SK-N-MC (cell line): ENCODE measurements around the gene SEPSECS.
A peak's percentile ranks its signal among the peaks of the same experiment; 100 is the strongest.

ENCODE experiments used
- DNase-seq: peaks from one replicate; pipeline ENCODE4 v3.0.0-alpha.2; 2011; ENCODE audit warnings: low read depth, low spot score
- H3K27ac ChIP-seq: fragments of 200-600 bp; sonication (generic); 2 replicates; pipeline ENCODE4 v1.5.1; 2016; ENCODE audit warnings: mixed run types
- H3K36me3 ChIP-seq: fragments of 200-600 bp; sonication (generic); 2 replicates; pipeline ENCODE4 v1.6.1; 2017; ENCODE audit warnings: antibody characterized with exemption, low read length, mixed read lengths; ENCODE audit not compliant: insufficient read depth
- H3K4me3 ChIP-seq: fragments of 200-600 bp; sonication (generic); 2 replicates; pipeline ENCODE4 v1.5.1; 2016
- H3K9ac ChIP-seq: fragments of 200-600 bp; sonication (generic); 2 replicates; pipeline ENCODE4 v1.8.0; 2017; ENCODE audit warnings: mixed run types, mixed read lengths; ENCODE audit not compliant: insufficient read length
- H3K9me3 ChIP-seq: fragments of 200-600 bp; sonication (generic); 2 replicates; pipeline ENCODE4 v1.6.1; 2017; ENCODE audit warnings: low read depth, mild to moderate bottlenecking, antibody characterized with exemption, low read length, moderate library complexity, mixed read lengths
- EZH2 ChIP-seq: fragments of 200-600 bp; sonication (generic); IDR thresholded peaks from one replicate; pipeline ENCODE4 v1.6.1; 2017; ENCODE audit warnings: antibody characterized with exemption
- FOXP2 ChIP-seq: optimal IDR thresholded peaks from 2 replicates; pipeline ENCODE3; 2011; ENCODE audit warnings: mild to moderate bottlenecking, moderate library complexity; ENCODE audit not compliant: insufficient read depth; ENCODE audit errors: extremely low read length, control extremely low read depth
- POLR2AphosphoS5 ChIP-seq: IDR thresholded peaks from 2 replicates; pipeline ENCODE4 v1.6.1; 2012; ENCODE audit warnings: mild to moderate bottlenecking, low read depth, low read length, borderline replicate concordance

SEPSECS gene

GRCh38 chr4:25100710-25101109 is 59.5 kb downstream of the SEPSECS start:
- Histone ChIP-seq H3K27ac (no peak overlapping the region), H3K9ac (no peak overlapping the region), H3K36me3 (no peaks in the 10 kb centered on the region), H3K4me3 (no peak overlapping the region), H3K9me3 (no peaks in the 10 kb centered on the region)
- no peak for DNase-seq
- TF ChIP-seq EZH2 (no peak), FOXP2 (no peak), POLR2AphosphoS5 (no peak)

GRCh38 chr4:25100021-25100555 is 60.2 kb downstream of the SEPSECS start:
- no peak overlapping the region for H3K9ac ChIP-seq
- no peaks in the 10 kb centered on the region for H3K36me3 ChIP-seq
- H3K9me3 ChIP-seq = no peaks in the 10 kb centered on the region
- no peak overlapping the region for H3K4me3 ChIP-seq
- TF ChIP-seq POLR2AphosphoS5 (no peak), EZH2 (no peak), FOXP2 (no peak)
- no peak overlapping the region for H3K27ac ChIP-seq
- no peak for DNase-seq

GRCh38 chr4:25098964-25099891 is 61.0 kb downstream of the SEPSECS start:
- Histone ChIP-seq H3K9ac (no peak overlapping the region), H3K4me3 (no peak overlapping the region), H3K36me3 (no peaks in the 10 kb centered on the region), H3K27ac (no peak overlapping the region), H3K9me3 (no peaks in the 10 kb centered on the region)
- DNase-seq = no peak
- TF ChIP-seq EZH2 (no peak), POLR2AphosphoS5 (no peak), FOXP2 (no peak)

DNA sequence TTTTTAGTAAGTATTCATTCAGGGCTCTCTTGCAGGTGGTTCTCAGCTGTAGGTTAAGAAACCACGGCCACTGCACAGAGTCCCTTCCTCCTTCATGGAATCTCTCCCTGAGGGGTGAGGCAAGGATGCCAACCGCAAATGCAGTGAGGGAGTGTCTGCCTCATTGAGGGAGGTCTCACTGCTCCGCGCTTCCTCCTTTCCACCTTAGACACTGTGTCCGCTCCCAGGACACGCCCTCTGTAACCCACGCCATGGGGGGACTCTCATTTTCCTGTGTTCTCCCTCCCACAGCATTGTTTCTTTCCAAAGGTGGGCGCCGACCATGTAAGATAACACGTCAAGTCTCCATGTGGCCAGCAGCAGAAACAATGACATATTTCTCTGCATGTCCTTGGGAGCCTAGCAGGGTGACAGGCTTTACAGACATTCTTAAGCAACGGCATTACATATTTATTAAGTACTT is 63.2 kb downstream of the SEPSECS start:
- no peaks in the 10 kb centered on the region for H3K36me3 ChIP-seq
- H3K9ac ChIP-seq = no peak overlapping the region
- H3K9me3 ChIP-seq = no peaks in the 10 kb centered on the region
- TF ChIP-seq EZH2 (no peak), FOXP2 (no peak), POLR2AphosphoS5 (no peak)
- H3K27ac ChIP-seq = no peak overlapping the region
- no peak overlapping the region for H3K4me3 ChIP-seq
- DNase-seq = no peak

DNA sequence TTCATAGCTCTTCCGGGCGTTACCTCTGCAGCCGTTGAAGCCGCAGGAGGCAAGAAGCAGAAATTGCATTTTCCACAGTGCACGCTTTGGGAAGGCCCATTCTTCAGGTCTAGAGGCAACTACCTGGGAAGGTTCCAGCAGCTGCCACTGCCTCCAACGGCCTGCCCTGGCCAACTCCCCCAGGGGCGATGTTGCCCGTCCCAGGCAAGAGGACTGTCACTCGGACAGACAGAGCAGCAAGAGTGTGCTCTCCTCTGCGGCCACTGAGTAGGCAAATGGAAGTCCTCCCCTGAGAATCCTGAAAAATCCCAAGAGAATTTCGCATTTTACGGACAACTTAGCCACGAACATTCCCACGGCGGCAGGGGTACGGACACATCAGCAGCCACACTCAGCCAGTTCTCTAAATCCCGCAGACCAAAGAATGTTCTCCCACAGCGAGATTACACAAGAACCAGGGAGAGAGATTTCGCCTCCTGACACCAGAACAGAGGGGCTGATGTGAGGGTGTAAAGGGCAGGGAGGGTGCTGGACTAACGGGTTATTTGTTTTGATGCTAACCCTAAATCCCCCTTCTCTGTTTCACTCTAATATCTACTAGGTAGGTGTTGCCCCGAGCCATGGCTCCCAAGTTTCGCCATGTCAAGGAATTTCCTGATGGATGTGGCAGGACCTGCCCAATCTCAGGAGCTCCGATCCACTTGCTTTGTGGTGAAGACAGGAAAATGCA is 63.8 kb downstream of the SEPSECS start:
- Histone ChIP-seq H3K9me3 (no peaks in the 10 kb centered on the region), H3K27ac (no peak overlapping the region), H3K36me3 (no peaks in the 10 kb centered on the region), H3K9ac (no peak overlapping the region), H3K4me3 (no peak overlapping the region)
- no peak for DNase-seq
- TF ChIP-seq EZH2 = no peak
- no peak for TF ChIP-seq POLR2AphosphoS5
- TF ChIP-seq FOXP2 = no peak

DNA sequence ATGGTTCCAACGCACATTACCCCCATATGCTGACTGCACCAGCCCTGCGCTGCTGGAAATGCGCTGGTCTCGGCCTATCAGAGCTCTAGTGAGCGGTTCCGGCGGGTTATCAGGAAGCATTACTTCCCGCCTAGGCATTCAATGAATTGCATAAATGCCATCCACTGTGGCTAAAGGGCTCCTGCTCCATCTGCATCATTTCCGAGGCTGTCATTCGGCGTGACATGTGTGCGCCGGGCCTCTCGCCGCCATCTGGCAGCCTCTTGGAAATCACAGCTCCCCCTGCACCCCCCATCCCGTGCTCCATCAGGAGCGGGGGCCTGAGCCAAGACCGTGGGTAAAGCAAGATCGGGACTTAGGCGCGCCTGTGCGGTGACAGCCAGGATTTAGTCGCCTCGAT is 64.4 kb downstream of the SEPSECS start:
- no peak for DNase-seq
- TF ChIP-seq FOXP2 = no peak
- TF ChIP-seq EZH2 = no peak
- no peak for TF ChIP-seq POLR2AphosphoS5
- H3K9ac ChIP-seq = no peak overlapping the region
- no peaks in the 10 kb centered on the region for H3K36me3 ChIP-seq
- no peak overlapping the region for H3K4me3 ChIP-seq
- H3K9me3 ChIP-seq = no peaks in the 10 kb centered on the region
- no peak overlapping the region for H3K27ac ChIP-seq

GRCh38 chr4:25092139-25092538 is 68.1 kb downstream of the SEPSECS start:
- no peak for TF ChIP-seq EZH2
- TF ChIP-seq FOXP2 = no peak
- TF ChIP-seq POLR2AphosphoS5 = no peak

DNA sequence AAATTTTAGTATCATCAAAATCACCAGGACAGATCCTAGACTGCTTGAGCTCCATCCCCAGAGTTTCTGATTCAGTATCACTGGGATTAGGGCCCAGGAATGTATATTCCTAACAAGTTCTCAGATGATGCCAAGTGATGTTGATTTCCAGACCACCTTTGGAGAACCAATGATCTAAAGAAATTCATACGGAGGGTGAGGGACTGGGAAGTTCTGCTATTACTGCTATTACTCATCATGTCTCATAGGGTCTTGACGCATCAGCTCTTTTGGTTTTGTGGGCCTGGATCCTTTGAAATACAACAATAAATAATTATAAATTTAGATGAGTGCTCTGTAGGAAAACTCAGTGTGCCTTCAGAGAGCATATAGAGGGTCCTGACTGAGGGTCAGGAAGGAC is 69.7 kb downstream of the SEPSECS start:
- no peak overlapping the region for H3K4me3 ChIP-seq
- DNase-seq = no peak
- H3K27ac ChIP-seq = no peak overlapping the region
- H3K36me3 ChIP-seq = no peaks in the 10 kb centered on the region
- TF ChIP-seq POLR2AphosphoS5 (no peak), FOXP2 (no peak), EZH2 (no peak)
- H3K9me3 ChIP-seq = no peaks in the 10 kb centered on the region
- no peak overlapping the region for H3K9ac ChIP-seq

More at GRCh38 chr4:25092139-25092538, 68.1 kb downstream of the SEPSECS start:
- H3K27ac ChIP-seq = 0 out of 2 replicates have a peak overlapping the region, but pooled peaks have one; percentile 19
- no peaks in the 10 kb centered on the region for H3K9me3 ChIP-seq
- no peaks in the 10 kb centered on the region for H3K36me3 ChIP-seq
- H3K4me3 ChIP-seq = peak overlapping the region; percentile 15; the same call in 1 of the 2 replicates
- no peak overlapping the region for H3K9ac ChIP-seq
- DNase-seq = peak; percentile 5
